Measurements from ENCODE around the gene ALK.

ALK gene

GRCh38 chr2:29182920-29183319 is 738.5 kb downstream of the ALK start:
- no peak for TF ChIP-seq CTCF (IDR thresholded peaks at IDR 0.05; ENCODE audit: insufficient read depth, low read depth, low read length, missing control alignments)

GRCh38 chr2:29182334-29182733 is 739.1 kb downstream of the ALK start:
- no peak for DNase-seq (ENCODE audit: low read depth)
- no peak for TF ChIP-seq CTCF (IDR thresholded peaks at IDR 0.05; ENCODE audit: insufficient read depth, low read depth, low read length, missing control alignments)

More at GRCh38 chr2:29182920-29183319, 738.5 kb downstream of the ALK start:
- H3K4me3 ChIP-seq (ENCODE audit: low read depth, low read length): no peak overlapping the region
- no peak for DNase-seq (ENCODE audit: low read depth)

GRCh38 chr2:29175338-29175737 is 746.0 kb downstream of the ALK start:
- no peak for DNase-seq (ENCODE audit: low read depth)

More at GRCh38 chr2:29182334-29182733, 739.1 kb downstream of the ALK start:
- H3K4me3 ChIP-seq (ENCODE audit: low read depth, low read length): no peak overlapping the region

GRCh38 chr2:29174937-29175336 is 746.4 kb downstream of the ALK start:
- no peak for DNase-seq (ENCODE audit: low read depth)
- TF ChIP-seq CTCF (IDR thresholded peaks at IDR 0.05; ENCODE audit: insufficient read depth, low read depth, low read length, missing control alignments): no peak

More at GRCh38 chr2:29175338-29175737, 746.0 kb downstream of the ALK start:
- no peak for TF ChIP-seq CTCF (IDR thresholded peaks at IDR 0.05; ENCODE audit: insufficient read depth, low read depth, low read length, missing control alignments)
- no peak overlapping the region for H3K4me3 ChIP-seq (ENCODE audit: low read depth, low read length)

DNA sequence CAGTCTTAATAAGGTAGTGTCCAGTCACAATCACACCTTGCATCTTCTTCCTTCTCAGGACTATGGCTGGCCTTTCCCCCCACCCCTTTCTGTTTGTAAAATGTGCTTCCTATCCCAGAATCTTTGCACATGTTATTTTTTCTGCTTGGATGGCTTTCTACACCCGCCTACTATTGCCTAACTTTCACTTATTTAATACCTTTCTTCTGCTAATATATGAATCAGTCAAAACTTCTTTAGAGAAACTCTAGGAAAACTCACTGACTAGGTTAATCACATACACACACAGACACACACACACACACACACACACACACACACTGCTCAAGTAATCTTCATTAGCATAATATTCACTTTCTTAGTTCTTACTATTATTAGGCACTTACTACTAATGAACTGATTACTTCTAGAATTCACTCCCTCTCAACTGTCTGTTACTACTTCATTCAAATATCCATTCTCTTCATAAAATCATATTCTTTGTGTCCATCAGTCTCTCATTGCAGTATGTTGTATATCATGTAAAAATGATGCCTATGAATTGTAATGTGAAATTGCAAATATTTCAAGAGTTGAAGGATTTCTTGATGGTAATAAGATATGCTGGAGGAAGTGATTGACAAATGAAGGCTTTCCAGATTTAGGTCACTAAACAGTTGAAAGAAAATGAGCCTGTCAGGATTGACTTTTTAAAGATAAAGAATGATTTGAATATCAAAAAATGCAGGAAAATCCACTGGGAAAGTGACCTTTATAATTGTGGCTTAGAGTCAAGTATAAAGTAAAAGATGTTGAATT is 754.9 kb downstream of the ALK start:
- H3K4me3 ChIP-seq (ENCODE audit: low read depth, low read length): no peak overlapping the region
- no peak for DNase-seq (ENCODE audit: low read depth)
- TF ChIP-seq CTCF (IDR thresholded peaks at IDR 0.05; ENCODE audit: insufficient read depth, low read depth, low read length, missing control alignments): no peak

More at GRCh38 chr2:29174937-29175336, 746.4 kb downstream of the ALK start:
- no peak overlapping the region for H3K4me3 ChIP-seq (ENCODE audit: low read depth, low read length)

- DNase-seq (ENCODE audit: low read depth): no peak
- H3K4me3 ChIP-seq (ENCODE audit: low read depth, low read length): no peak overlapping the region
- TF ChIP-seq CTCF (IDR thresholded peaks at IDR 0.05; ENCODE audit: insufficient read depth, low read depth, low read length, missing control alignments): no peak
Observed at GRCh38 chr2:29165362-29166241, 755.8 kb downstream of the ALK start.

Data from GM12865 (cell line).